Karpas-422 (cell line): ENCODE results near the gene RFX3. TPM values are rescaled to one million over a fixed set of nuclear protein-coding genes. Genes with fewer than 3 reads are reported as not detected.
A peak's percentile ranks its signal among the peaks of the same experiment; 100 is the strongest.

Experiments
- DNase-seq: peaks from one replicate; pipeline ENCODE4 v3.0.0-alpha.2; 2015
- H2AFZ ChIP-seq: fragments of 200-600 bp; sonication (generic); 2 replicates; pipeline ENCODE4 v1.6.1; 2014; ENCODE audit warnings: antibody characterized with exemption, low read length, mixed read lengths
- H3K27ac ChIP-seq: fragments of 200-600 bp; sonication (generic); 2 replicates; pipeline ENCODE4 v1.5.1; 2014; ENCODE audit warnings: mild to moderate bottlenecking, low read length, moderate library complexity
- H3K27me3 ChIP-seq: fragments of 200-600 bp; sonication (generic); 2 replicates; pipeline ENCODE4 v1.6.1; 2014; ENCODE audit warnings: low read length, mixed read lengths
- H3K36me3 ChIP-seq: fragments of 200-600 bp; sonication (generic); 2 replicates; pipeline ENCODE4 v1.6.1; 2014; ENCODE audit warnings: low read length, mixed read lengths; ENCODE audit not compliant: insufficient read depth
- H3K4me1 ChIP-seq: fragments of 200-600 bp; sonication (generic); 2 replicates; pipeline ENCODE4 v1.6.1; 2014; ENCODE audit warnings: mild to moderate bottlenecking, low read length, mixed read lengths
- H3K4me2 ChIP-seq: fragments of 200-600 bp; sonication (generic); 2 replicates; pipeline ENCODE4 v1.6.1; 2014; ENCODE audit warnings: low read length, low read depth, mild to moderate bottlenecking; ENCODE audit not compliant: poor library complexity, severe bottlenecking
- H3K4me3 ChIP-seq: fragments of 200-600 bp; sonication (generic); 2 replicates; pipeline ENCODE4 v1.5.1; 2014; ENCODE audit warnings: mild to moderate bottlenecking, antibody characterized with exemption, low read length, mixed read lengths
- H3K79me2 ChIP-seq: fragments of 200-600 bp; sonication (generic); 2 replicates; pipeline ENCODE4 v1.6.1; 2014; ENCODE audit warnings: mild to moderate bottlenecking, low read length, mixed read lengths
- H3K9ac ChIP-seq: fragments of 200-600 bp; sonication (generic); 2 replicates; pipeline ENCODE4 v1.6.0; 2014; ENCODE audit warnings: low read length
- H3K9me2 ChIP-seq: fragments of 200-600 bp; sonication (generic), shearing (Covaris generic); replicated peaks from 2 replicates; pipeline ENCODE4 v1.6.0; 2014; ENCODE audit warnings: mild to moderate bottlenecking, low read length, moderate library complexity; ENCODE audit not compliant: insufficient read depth
- H3K9me3 ChIP-seq: fragments of 300-700, 200-600 bp; sonication (generic); 2 replicates; pipeline ENCODE4 v1.6.1; 2014; ENCODE audit warnings: low read length, mixed read lengths
- H4K20me1 ChIP-seq: fragments of 200-600 bp; sonication (generic); 2 replicates; pipeline ENCODE4 v1.6.1; 2014; ENCODE audit warnings: mild to moderate bottlenecking, antibody characterized with exemption, low read length, low read depth; ENCODE audit not compliant: insufficient read depth
- total RNA-seq: library from RNA; depleted of rRNA; stranded (reverse); fragments of >200 nt; shearing (Covaris generic); gene quantifications from 2 replicates; pipeline ENCODE4 v1.2.3, GENCODE V29; 2014; ENCODE audit warnings: low replicate concordance

RFX3 gene
- total RNA-seq, 1 experiment from 2014 or later = 24.3 TPM

GRCh38 chr9:3433754-3434153 lies 92.0 kb downstream of the RFX3 start:
- no peaks in the 10 kb centered on the region for H3K36me3 ChIP-seq
- H3K27ac ChIP-seq = no peak overlapping the region
- no peaks in the 10 kb centered on the region for H3K27me3 ChIP-seq
- no peaks in the 10 kb centered on the region; the same call in 1 of the 2 replicates for H3K79me2 ChIP-seq
- no peak overlapping the region for H3K9ac ChIP-seq
- no peak overlapping the region for H3K4me2 ChIP-seq
- H4K20me1 ChIP-seq = no peaks in the 10 kb centered on the region
- no peak for DNase-seq
- no peaks in the 10 kb centered on the region for H3K9me2 ChIP-seq
- H2AFZ ChIP-seq = no peak overlapping the region
- H3K4me3 ChIP-seq = no peak overlapping the region
- H3K9me3 ChIP-seq = no peaks in the 10 kb centered on the region
- H3K4me1 ChIP-seq = no peaks in the 10 kb centered on the region

- H3K4me1 ChIP-seq = no peaks in the 10 kb centered on the region
- no peaks in the 10 kb centered on the region for H3K27me3 ChIP-seq
- no peaks in the 10 kb centered on the region for H3K36me3 ChIP-seq
- no peak overlapping the region for H3K9ac ChIP-seq
- no peak overlapping the region for H3K27ac ChIP-seq
- H4K20me1 ChIP-seq = no peaks in the 10 kb centered on the region
- DNase-seq = no peak
- no peak overlapping the region for H2AFZ ChIP-seq
- H3K9me3 ChIP-seq = no peaks in the 10 kb centered on the region
- H3K4me2 ChIP-seq = no peak overlapping the region
- no peak overlapping the region for H3K4me3 ChIP-seq
- no peaks in the 10 kb centered on the region for H3K9me2 ChIP-seq
- H3K79me2 ChIP-seq = no peaks in the 10 kb centered on the region
Measured at GRCh38 chr9:3433066-3433465, 92.7 kb downstream of the RFX3 start.

- Histone ChIP-seq H3K4me1 (no peaks in the 10 kb centered on the region), H3K4me3 (no peak overlapping the region), H3K27me3 (no peaks in the 10 kb centered on the region), H4K20me1 (no peaks in the 10 kb centered on the region), H3K36me3 (no peaks in the 10 kb centered on the region), H3K4me2 (no peak overlapping the region), H3K9ac (no peak overlapping the region), H3K27ac (no peak overlapping the region), H3K79me2 (no peaks in the 10 kb centered on the region), H3K9me3 (no peaks in the 10 kb centered on the region), H2AFZ (no peak overlapping the region), H3K9me2 (no peaks in the 10 kb centered on the region)
- no peak for DNase-seq
Measured at GRCh38 chr9:3431890-3432289, 93.9 kb downstream of the RFX3 start.

DNA sequence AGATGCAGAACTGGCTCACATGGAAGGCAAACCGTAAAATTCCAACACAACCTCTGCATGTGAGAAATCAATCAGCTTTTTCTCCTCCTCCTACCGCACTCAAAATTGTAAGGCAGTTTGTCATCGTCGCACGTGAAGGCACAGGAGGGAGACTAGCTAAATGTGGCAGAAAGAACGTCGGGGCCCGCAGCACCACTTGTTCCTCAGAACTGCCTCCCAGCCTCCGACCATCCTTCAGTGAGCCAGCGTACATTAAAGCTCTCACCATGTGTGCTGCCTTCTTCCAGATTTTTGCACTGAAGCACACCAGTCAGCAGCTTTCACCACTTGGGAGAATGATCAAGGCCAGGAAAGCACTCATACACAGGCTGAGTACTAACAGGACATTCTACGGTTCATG lies 105.9 kb downstream of the RFX3 start:
- H4K20me1 ChIP-seq = no peaks in the 10 kb centered on the region

DNA sequence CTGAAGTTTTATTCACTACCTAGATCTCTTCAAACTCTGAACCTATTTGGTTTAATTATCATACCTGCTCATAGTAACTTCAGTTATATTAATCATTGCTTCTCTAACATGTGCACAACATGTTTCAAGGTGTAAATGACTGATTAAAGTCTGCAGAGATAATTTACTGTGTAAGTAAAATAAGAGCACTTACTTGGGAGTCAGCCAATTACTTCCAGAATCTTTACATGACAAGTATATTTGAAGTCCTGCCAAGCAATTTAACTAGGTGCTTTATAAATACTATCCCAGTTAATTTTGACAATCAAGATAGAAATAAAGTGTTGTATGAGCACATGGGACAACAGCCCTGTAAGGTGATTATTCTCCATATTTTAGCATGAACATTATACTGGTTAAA lies 109.9 kb downstream of the RFX3 start:
- H3K4me2 ChIP-seq = no peak overlapping the region
- H3K4me3 ChIP-seq = no peak overlapping the region
- no peaks in the 10 kb centered on the region for H3K9me3 ChIP-seq
- DNase-seq = no peak
- H3K27me3 ChIP-seq = no peaks in the 10 kb centered on the region
- H3K79me2 ChIP-seq = no peaks in the 10 kb centered on the region
- H3K9me2 ChIP-seq = no peaks in the 10 kb centered on the region
- no peak overlapping the region for H3K27ac ChIP-seq
- H3K9ac ChIP-seq = no peak overlapping the region
- no peaks in the 10 kb centered on the region for H4K20me1 ChIP-seq
- no peaks in the 10 kb centered on the region for H3K4me1 ChIP-seq
- no peak overlapping the region for H2AFZ ChIP-seq
- no peaks in the 10 kb centered on the region; the same call in 1 of the 2 replicates for H3K36me3 ChIP-seq

More for the DNA sequence above, 105.9 kb downstream of the RFX3 start:
- no peaks in the 10 kb centered on the region for H3K79me2 ChIP-seq
- DNase-seq = no peak
- no peak overlapping the region for H2AFZ ChIP-seq
- no peaks in the 10 kb centered on the region for H3K4me1 ChIP-seq
- H3K9ac ChIP-seq = no peak overlapping the region
- no peaks in the 10 kb centered on the region; the same call in 1 of the 2 replicates for H3K36me3 ChIP-seq
- no peak overlapping the region for H3K4me3 ChIP-seq
- no peak overlapping the region for H3K4me2 ChIP-seq
- H3K27me3 ChIP-seq = no peaks in the 10 kb centered on the region
- H3K9me3 ChIP-seq = no peaks in the 10 kb centered on the region
- H3K9me2 ChIP-seq = no peaks in the 10 kb centered on the region
- H3K27ac ChIP-seq = no peak overlapping the region

DNA sequence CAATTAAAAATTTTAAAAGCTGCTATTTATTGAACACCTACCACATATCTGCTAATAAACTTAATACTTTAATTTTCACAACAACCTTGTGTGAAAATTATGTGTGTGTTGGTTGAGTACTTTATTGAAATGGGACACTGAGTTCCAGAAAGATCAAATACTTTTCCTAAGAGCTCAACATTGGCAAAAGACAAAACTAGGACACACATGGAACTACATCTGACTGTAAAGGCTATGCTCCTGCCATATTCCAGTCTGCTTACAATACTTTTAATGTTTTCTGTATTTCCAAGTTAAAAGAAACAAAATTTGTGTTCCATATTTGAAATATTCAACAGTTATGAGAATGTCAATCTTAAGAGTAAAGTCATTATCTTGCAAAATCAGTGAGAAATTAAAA lies 111.8 kb downstream of the RFX3 start:
- H3K27ac ChIP-seq = no peak overlapping the region
- no peaks in the 10 kb centered on the region for H3K27me3 ChIP-seq
- H3K4me3 ChIP-seq = no peak overlapping the region

GRCh38 chr9:3410461-3410860 lies 115.3 kb downstream of the RFX3 start:
- Histone ChIP-seq H3K9me3 (no peaks in the 10 kb centered on the region), H3K36me3 (no peaks in the 10 kb centered on the region), H3K9ac (no peak overlapping the region), H3K4me3 (no peak overlapping the region), H3K27me3 (no peaks in the 10 kb centered on the region), H3K27ac (no peak overlapping the region), H3K9me2 (no peaks in the 10 kb centered on the region), H3K4me2 (no peak overlapping the region), H4K20me1 (no peaks in the 10 kb centered on the region), H2AFZ (no peak overlapping the region), H3K4me1 (no peaks in the 10 kb centered on the region), H3K79me2 (no peaks in the 10 kb centered on the region)
- no peak for DNase-seq

More for the DNA sequence above, 111.8 kb downstream of the RFX3 start:
- Histone ChIP-seq H3K36me3 (no peaks in the 10 kb centered on the region; the same call in 1 of the 2 replicates), H3K9ac (no peak overlapping the region), H4K20me1 (no peaks in the 10 kb centered on the region), H3K9me2 (no peaks in the 10 kb centered on the region), H2AFZ (no peak overlapping the region), H3K4me2 (no peak overlapping the region), H3K79me2 (no peaks in the 10 kb centered on the region), H3K9me3 (no peaks in the 10 kb centered on the region), H3K4me1 (no peaks in the 10 kb centered on the region)
- no peak for DNase-seq

DNA sequence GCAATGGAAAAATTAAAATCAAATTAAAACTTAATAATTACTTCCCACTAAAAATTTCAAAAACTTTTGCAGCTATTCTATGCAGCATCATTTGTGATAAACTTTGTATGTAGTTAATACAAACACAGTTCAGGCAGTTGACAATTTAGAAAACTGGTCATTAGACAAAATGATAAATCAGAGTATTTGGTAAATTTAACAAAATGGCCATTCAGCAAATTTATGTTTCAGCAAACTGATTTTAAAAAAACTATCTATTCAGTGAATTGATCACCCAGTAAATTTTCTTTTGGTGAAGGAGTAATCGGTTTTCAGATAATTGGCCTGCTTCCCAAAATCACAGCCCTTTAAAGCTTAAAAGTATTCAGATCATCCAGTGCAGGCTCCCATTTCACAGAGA lies 116.3 kb downstream of the RFX3 start:
- Histone ChIP-seq H3K9ac (no peak overlapping the region), H3K4me1 (no peaks in the 10 kb centered on the region), H3K4me3 (no peak overlapping the region), H3K79me2 (no peaks in the 10 kb centered on the region), H3K9me3 (no peaks in the 10 kb centered on the region), H3K36me3 (no peaks in the 10 kb centered on the region), H2AFZ (no peak overlapping the region), H3K9me2 (no peaks in the 10 kb centered on the region), H4K20me1 (no peaks in the 10 kb centered on the region), H3K4me2 (no peak overlapping the region), H3K27ac (no peak overlapping the region), H3K27me3 (no peaks in the 10 kb centered on the region)
- no peak for DNase-seq

GRCh38 chr9:3403315-3403714 lies 122.5 kb downstream of the RFX3 start:
- Histone ChIP-seq H3K27me3 (no peaks in the 10 kb centered on the region), H3K36me3 (no peaks in the 10 kb centered on the region), H2AFZ (peak overlapping the region; percentile 1; the same call in 1 of the 2 replicates), H3K9me2 (no peaks in the 10 kb centered on the region), H3K9ac (no peak overlapping the region), H3K27ac (no peak overlapping the region), H3K79me2 (no peaks in the 10 kb centered on the region), H3K4me2 (no peak overlapping the region), H3K4me1 (peaks cover 10% of the 10 kb centered on the region), H3K9me3 (no peaks in the 10 kb centered on the region), H3K4me3 (no peak overlapping the region), H4K20me1 (no peaks in the 10 kb centered on the region)
- DNase-seq = no peak
